ENCODE measurements around the gene PLPP1. TPM values are rescaled to one million over a fixed set of nuclear protein-coding genes. Genes with fewer than 3 reads are reported as not detected.
A peak's percentile ranks its signal among the peaks of the same experiment; 100 is the strongest.

PLPP1 gene
- total and polyA plus RNA-seq, 2 of the 13 experiments (the other 11 are each of a cell fraction or from before 2014, with no cell fraction given): 7.3 to 12.1 TPM

DNA sequence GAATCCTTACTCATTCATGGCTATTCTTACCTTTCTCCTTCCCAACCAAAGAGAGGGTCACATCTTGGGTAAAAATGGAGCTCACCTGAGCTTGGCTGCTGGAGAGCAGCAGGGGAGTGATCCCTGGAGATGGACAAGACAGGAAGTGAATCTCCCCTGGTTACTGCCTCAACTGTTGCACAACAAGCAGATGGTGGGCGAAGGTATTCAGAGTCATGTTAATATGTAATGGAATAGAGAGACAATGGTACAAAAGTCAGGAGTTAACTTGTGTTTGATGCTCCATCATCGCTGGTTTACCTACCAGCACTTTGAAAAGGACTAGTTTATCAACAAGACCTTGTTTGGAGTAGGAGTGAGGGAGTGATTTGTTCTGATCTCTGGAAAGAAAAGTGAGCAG lies 13.0 kb upstream of the PLPP1 start (continued):
- TF ChIP-seq SOX13 (IDR thresholded peaks at IDR 0.05): 0 out of 2 replicates have a peak, but pooled peaks have one; percentile 34
- peak in 1 of 2 experiments; percentile 52; a peak in 1 of 4 replicates for TF ChIP-seq SOX13 (CRISPR knock-in tag; conservative IDR thresholded peaks at IDR 0.05 in 1 of 2, IDR thresholded peaks at IDR 0.05 in 1 of 2)
- TF ChIP-seq, protein P1, sequence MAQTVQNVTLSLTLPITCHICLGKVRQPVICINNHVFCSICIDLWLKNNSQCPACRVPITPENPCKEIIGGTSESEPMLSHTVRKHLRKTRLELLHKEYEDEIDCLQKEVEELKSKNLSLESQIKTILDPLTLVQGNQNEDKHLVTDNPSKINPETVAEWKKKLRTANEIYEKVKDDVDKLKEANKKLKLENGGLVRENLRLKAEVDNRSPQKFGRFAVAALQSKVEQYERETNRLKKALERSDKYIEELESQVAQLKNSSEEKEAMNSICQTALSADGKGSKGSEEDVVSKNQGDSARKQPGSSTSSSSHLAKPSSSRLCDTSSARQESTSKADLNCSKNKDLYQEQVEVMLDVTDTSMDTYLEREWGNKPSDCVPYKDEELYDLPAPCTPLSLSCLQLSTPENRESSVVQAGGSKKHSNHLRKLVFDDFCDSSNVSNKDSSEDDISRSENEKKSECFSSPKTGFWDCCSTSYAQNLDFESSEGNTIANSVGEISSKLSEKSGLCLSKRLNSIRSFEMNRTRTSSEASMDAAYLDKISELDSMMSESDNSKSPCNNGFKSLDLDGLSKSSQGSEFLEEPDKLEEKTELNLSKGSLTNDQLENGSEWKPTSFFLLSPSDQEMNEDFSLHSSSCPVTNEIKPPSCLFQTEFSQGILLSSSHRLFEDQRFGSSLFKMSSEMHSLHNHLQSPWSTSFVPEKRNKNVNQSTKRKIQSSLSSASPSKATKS (CRISPR knock-in tag; IDR thresholded peaks at IDR 0.05): no peak
- no peak for TF ChIP-seq ZNF12 (CRISPR knock-in tag; IDR thresholded peaks at IDR 0.05)
- TF ChIP-seq, protein P2, sequence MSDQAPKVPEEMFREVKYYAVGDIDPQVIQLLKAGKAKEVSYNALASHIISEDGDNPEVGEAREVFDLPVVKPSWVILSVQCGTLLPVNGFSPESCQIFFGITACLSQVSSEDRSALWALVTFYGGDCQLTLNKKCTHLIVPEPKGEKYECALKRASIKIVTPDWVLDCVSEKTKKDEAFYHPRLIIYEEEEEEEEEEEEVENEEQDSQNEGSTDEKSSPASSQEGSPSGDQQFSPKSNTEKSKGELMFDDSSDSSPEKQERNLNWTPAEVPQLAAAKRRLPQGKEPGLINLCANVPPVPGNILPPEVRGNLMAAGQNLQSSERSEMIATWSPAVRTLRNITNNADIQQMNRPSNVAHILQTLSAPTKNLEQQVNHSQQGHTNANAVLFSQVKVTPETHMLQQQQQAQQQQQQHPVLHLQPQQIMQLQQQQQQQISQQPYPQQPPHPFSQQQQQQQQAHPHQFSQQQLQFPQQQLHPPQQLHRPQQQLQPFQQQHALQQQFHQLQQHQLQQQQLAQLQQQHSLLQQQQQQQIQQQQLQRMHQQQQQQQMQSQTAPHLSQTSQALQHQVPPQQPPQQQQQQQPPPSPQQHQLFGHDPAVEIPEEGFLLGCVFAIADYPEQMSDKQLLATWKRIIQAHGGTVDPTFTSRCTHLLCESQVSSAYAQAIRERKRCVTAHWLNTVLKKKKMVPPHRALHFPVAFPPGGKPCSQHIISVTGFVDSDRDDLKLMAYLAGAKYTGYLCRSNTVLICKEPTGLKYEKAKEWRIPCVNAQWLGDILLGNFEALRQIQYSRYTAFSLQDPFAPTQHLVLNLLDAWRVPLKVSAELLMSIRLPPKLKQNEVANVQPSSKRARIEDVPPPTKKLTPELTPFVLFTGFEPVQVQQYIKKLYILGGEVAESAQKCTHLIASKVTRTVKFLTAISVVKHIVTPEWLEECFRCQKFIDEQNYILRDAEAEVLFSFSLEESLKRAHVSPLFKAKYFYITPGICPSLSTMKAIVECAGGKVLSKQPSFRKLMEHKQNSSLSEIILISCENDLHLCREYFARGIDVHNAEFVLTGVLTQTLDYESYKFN (CRISPR knock-in tag; conservative IDR thresholded peaks at IDR 0.05): peak; percentile 73
- TF ChIP-seq ZNF781 (CRISPR knock-in tag; IDR thresholded peaks at IDR 0.05; ENCODE audit: borderline replicate concordance, not compliant biosample characterization): no peak
- no peak for TF ChIP-seq TBX2 (CRISPR knock-in tag; IDR thresholded peaks at IDR 0.05; ENCODE audit: borderline replicate concordance)
- TF ChIP-seq, protein P3, sequence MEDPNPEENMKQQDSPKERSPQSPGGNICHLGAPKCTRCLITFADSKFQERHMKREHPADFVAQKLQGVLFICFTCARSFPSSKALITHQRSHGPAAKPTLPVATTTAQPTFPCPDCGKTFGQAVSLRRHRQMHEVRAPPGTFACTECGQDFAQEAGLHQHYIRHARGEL (CRISPR knock-in tag; IDR thresholded peaks at IDR 0.05): no peak
- no peak for TF ChIP-seq MZF1 (CRISPR knock-in tag; IDR thresholded peaks at IDR 0.05; ENCODE audit: borderline replicate concordance)
- TF ChIP-seq, protein P4, sequence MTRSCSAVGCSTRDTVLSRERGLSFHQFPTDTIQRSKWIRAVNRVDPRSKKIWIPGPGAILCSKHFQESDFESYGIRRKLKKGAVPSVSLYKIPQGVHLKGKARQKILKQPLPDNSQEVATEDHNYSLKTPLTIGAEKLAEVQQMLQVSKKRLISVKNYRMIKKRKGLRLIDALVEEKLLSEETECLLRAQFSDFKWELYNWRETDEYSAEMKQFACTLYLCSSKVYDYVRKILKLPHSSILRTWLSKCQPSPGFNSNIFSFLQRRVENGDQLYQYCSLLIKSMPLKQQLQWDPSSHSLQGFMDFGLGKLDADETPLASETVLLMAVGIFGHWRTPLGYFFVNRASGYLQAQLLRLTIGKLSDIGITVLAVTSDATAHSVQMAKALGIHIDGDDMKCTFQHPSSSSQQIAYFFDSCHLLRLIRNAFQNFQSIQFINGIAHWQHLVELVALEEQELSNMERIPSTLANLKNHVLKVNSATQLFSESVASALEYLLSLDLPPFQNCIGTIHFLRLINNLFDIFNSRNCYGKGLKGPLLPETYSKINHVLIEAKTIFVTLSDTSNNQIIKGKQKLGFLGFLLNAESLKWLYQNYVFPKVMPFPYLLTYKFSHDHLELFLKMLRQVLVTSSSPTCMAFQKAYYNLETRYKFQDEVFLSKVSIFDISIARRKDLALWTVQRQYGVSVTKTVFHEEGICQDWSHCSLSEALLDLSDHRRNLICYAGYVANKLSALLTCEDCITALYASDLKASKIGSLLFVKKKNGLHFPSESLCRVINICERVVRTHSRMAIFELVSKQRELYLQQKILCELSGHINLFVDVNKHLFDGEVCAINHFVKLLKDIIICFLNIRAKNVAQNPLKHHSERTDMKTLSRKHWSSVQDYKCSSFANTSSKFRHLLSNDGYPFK (CRISPR knock-in tag; IDR thresholded peaks at IDR 0.05; ENCODE audit: borderline replicate concordance): no peak
- no peak for TF ChIP-seq SOX6 (IDR thresholded peaks at IDR 0.05)
- TF ChIP-seq SOX6 (CRISPR knock-in tag; IDR thresholded peaks at IDR 0.05): peak; percentile 58
- TF ChIP-seq NCOA1 (CRISPR knock-in tag; IDR thresholded peaks at IDR 0.05): no peak
- peak; percentile 51; the same call in 1 of the 2 replicates for TF ChIP-seq ZNF644 (CRISPR knock-in tag; IDR thresholded peaks at IDR 0.05; ENCODE audit: low read depth)
- TF ChIP-seq MEF2D (CRISPR knock-in tag; IDR thresholded peaks at IDR 0.05): no peak
- no peak for TF ChIP-seq SNRNP70 (IDR thresholded peaks at IDR 0.05; ENCODE audit: low read depth, low read length)
- no peak for TF ChIP-seq PHF8 (CRISPR knock-in tag; IDR thresholded peaks at IDR 0.05)
- TF ChIP-seq ZZZ3 (CRISPR knock-in tag; IDR thresholded peaks at IDR 0.05; ENCODE audit: borderline replicate concordance): no peak
- no peak for TF ChIP-seq ZNF337 (CRISPR knock-in tag; IDR thresholded peaks at IDR 0.05; ENCODE audit: borderline replicate concordance, low read depth)
- TF ChIP-seq SP1 (IDR thresholded peaks at IDR 0.05): no peak
- no peak for TF ChIP-seq SP1 (CRISPR knock-in tag; IDR thresholded peaks at IDR 0.05)
- TF ChIP-seq BRD4 (CRISPR knock-in tag; IDR thresholded peaks at IDR 0.05): no peak
- TF ChIP-seq FOSL2 (CRISPR knock-in tag; IDR thresholded peaks at IDR 0.05): peak; percentile 41; the same call in 1 of the 2 replicates

Data from HepG2 (cell line).